GM23338 (cell line): ENCODE results near the gene WDR49. TPM values are rescaled to one million over a fixed set of nuclear protein-coding genes. Genes with fewer than 3 reads are reported as not detected.

Experiments used
- ATAC-seq: fragments of 200-7000 bp; cut with Tn5 transposase; 3 replicates; pipeline ENCODE4 v1.9.1; 2020
- DNase-seq: peaks from one replicate; pipeline ENCODE4 v3.0.0-alpha.2; 2015; ENCODE audit warnings: low spot score
- H2AFZ ChIP-seq: fragments of 200-600 bp; sonication (generic); 2 replicates; pipeline ENCODE4 v1.8.0; 2016; ENCODE audit warnings: antibody characterized with exemption, mild to moderate bottlenecking, moderate library complexity
- H3F3A ChIP-seq: fragments of 200-600 bp; sonication (generic); replicated peaks from 2 replicates; pipeline ENCODE4 v1.8.0; 2017; ENCODE audit warnings: antibody characterized with exemption, mixed run types, low read depth
- H3K27ac ChIP-seq: fragments of 200-600 bp; sonication (generic); 2 replicates; pipeline ENCODE4 v1.6.1; 2016; ENCODE audit warnings: low read depth
- H3K27me3 ChIP-seq: fragments of 200-600 bp; sonication (generic); 2 replicates; pipeline ENCODE4 v1.8.0; 2016; ENCODE audit warnings: mild to moderate bottlenecking, mixed run types, moderate library complexity; ENCODE audit not compliant: insufficient read depth
- H3K36me3 ChIP-seq: fragments of 200-600 bp; sonication (generic); 2 replicates; pipeline ENCODE4 v1.8.0; 2016; ENCODE audit warnings: mild to moderate bottlenecking; ENCODE audit not compliant: insufficient read depth
- H3K4me1 ChIP-seq: fragments of 200-600 bp; sonication (generic); 2 replicates; pipeline ENCODE4 v1.8.0; 2016; ENCODE audit warnings: mild to moderate bottlenecking, moderate library complexity; ENCODE audit not compliant: insufficient read depth
- H3K4me2 ChIP-seq: fragments of 200-600 bp; sonication (generic); 2 replicates; pipeline ENCODE4 v1.7.1; 2017; ENCODE audit warnings: mixed run types
- H3K4me3 ChIP-seq: fragments of 200-600 bp; sonication (generic); 2 replicates; pipeline ENCODE4 v1.6.1; 2016; ENCODE audit warnings: mixed run types
- H3K79me2 ChIP-seq: fragments of 200-600 bp; sonication (generic); replicated peaks from 2 replicates; pipeline ENCODE4 v1.8.0; 2017; ENCODE audit warnings: mild to moderate bottlenecking; ENCODE audit not compliant: insufficient read depth
- H3K9me2 ChIP-seq: fragments of 200-600 bp; sonication (generic); 2 replicates; pipeline ENCODE4 v1.8.0; 2017; ENCODE audit not compliant: insufficient read depth
- H4K20me1 ChIP-seq: fragments of 200-600 bp; sonication (generic); replicated peaks from 2 replicates; pipeline ENCODE4 v1.8.0; 2017; ENCODE audit warnings: mild to moderate bottlenecking; ENCODE audit not compliant: insufficient read depth
- H3K27ac Mint-ChIP-seq: 2 replicates; pipeline ENCODE4 v1.8.0; 2020; ENCODE audit warnings: inconsistent platforms, mild to moderate bottlenecking, moderate library complexity, mixed read lengths
- H3K27me3 Mint-ChIP-seq: 3 replicates; pipeline ENCODE4 v1.8.0; 2022; ENCODE audit warnings: low read depth, mild to moderate bottlenecking, moderate library complexity, mixed read lengths, inconsistent platforms; ENCODE audit not compliant: insufficient read depth, poor library complexity
- H3K36me3 Mint-ChIP-seq: 3 replicates; pipeline ENCODE4 v1.8.0; 2021; ENCODE audit warnings: low read depth, mild to moderate bottlenecking, inconsistent platforms, moderate library complexity, mixed read lengths
- H3K4me1 Mint-ChIP-seq: 3 replicates; pipeline ENCODE4 v1.8.0; 2020; ENCODE audit warnings: mild to moderate bottlenecking, inconsistent platforms, mixed read lengths
- H3K4me3 Mint-ChIP-seq: 3 replicates; pipeline ENCODE4 v1.8.0; 2021; ENCODE audit warnings: moderate library complexity, mild to moderate bottlenecking, inconsistent platforms, mixed read lengths
- H3K9me3 Mint-ChIP-seq: 3 replicates; pipeline ENCODE4 v1.8.0; 2020; ENCODE audit warnings: moderate library complexity, mild to moderate bottlenecking, inconsistent platforms, mixed read lengths
- CREB1 ChIP-seq: fragments of 250-450 bp; sonication (Bioruptor Pico); IDR thresholded peaks from 2 replicates; pipeline ENCODE4 v1.5.0; 2020; ENCODE audit warnings: low read depth, mild to moderate bottlenecking, moderate library complexity
- CTCF ChIP-seq, 2 experiments: fragments of 200-600 bp in 1 of 2; sonication (generic) in 1 of 2; conservative IDR thresholded peaks; 2 replicates each; pipeline versions ENCODE4 v1.5.1 to v1.6.1; 2016 to 2017; ENCODE audit warnings: antibody characterized with exemption in 2 of 2, low read depth in 2 of 2, mild to moderate bottlenecking in 2 of 2, moderate library complexity in 1 of 2
- ETS1 ChIP-seq: IDR thresholded peaks from 2 replicates; pipeline ENCODE4 v1.6.1; 2016; ENCODE audit warnings: antibody characterized with exemption
- EZH2 ChIP-seq: fragments of 200-600 bp; sonication (generic); IDR thresholded peaks from one replicate; pipeline ENCODE4 v1.8.0; 2017; ENCODE audit warnings: antibody characterized with exemption, mild to moderate bottlenecking, low read depth; ENCODE audit not compliant: unreplicated experiment
- EZH2phosphoT487 ChIP-seq: fragments of 200-600 bp; sonication (generic); IDR thresholded peaks from one replicate; pipeline ENCODE4 v1.8.1; 2018; ENCODE audit warnings: antibody characterized with exemption; ENCODE audit not compliant: unreplicated experiment
- JUNB ChIP-seq: IDR thresholded peaks from one replicate; pipeline ENCODE4 v1.6.1; 2016; ENCODE audit warnings: antibody characterized with exemption; ENCODE audit not compliant: unreplicated experiment
- NANOG ChIP-seq: IDR thresholded peaks from 2 replicates; pipeline ENCODE4 v1.6.1; 2016; ENCODE audit warnings: antibody characterized with exemption, borderline replicate concordance
- POLR2AphosphoS5 ChIP-seq: IDR thresholded peaks from 2 replicates; pipeline ENCODE4 v1.6.1; 2016; ENCODE audit warnings: antibody characterized with exemption, low read depth
- REST ChIP-seq: IDR thresholded peaks from one replicate; pipeline ENCODE4 v1.6.1; 2018; ENCODE audit warnings: antibody characterized with exemption; ENCODE audit not compliant: unreplicated experiment
- STAT1 ChIP-seq: IDR thresholded peaks from one replicate; pipeline ENCODE4 v1.6.1; 2016; ENCODE audit warnings: antibody characterized with exemption; ENCODE audit not compliant: unreplicated experiment
- ZNF114 ChIP-seq: fragments of 250-450 bp; sonication (Bioruptor Pico); IDR thresholded peaks from 2 replicates; pipeline ENCODE4 v1.5.0; 2020; ENCODE audit warnings: mild to moderate bottlenecking, moderate library complexity
- ZNF331 ChIP-seq: fragments of 250-450 bp; sonication (Bioruptor Pico); IDR thresholded peaks from 2 replicates; pipeline ENCODE4 v1.5.0; 2020; ENCODE audit warnings: low read depth, mild to moderate bottlenecking, moderate library complexity
- ZNF462 ChIP-seq: fragments of 250-450 bp; sonication (Bioruptor Pico); IDR thresholded peaks from 2 replicates; pipeline ENCODE4 v1.5.0; 2020; ENCODE audit warnings: mild to moderate bottlenecking, moderate library complexity
- polyA plus RNA-seq: library from polyadenylated mRNA; unstranded; fragments of >200 nt; fragmentation: Nextera tagmentation; extraction: Ambion mirVana; gene quantifications from 2 replicates; pipeline ENCODE4 v1.2.1, GENCODE V29; 2016
- total RNA-seq: library from RNA; depleted of rRNA; stranded (reverse); fragments of >200 nt; shearing (Covaris generic); gene quantifications from 2 replicates; pipeline ENCODE4 v1.2.3, GENCODE V29; 2014

The WDR49 gene
- total and polyA plus RNA-seq, 2 experiments from 2014 or later = 1.4 to 1.9 TPM

- H3K27ac Mint-ChIP-seq = no peak overlapping the region
- ATAC-seq (no peak), DNase-seq (no peak)
- Histone ChIP-seq H3K27me3 (no peaks in the 10 kb centered on the region), H3K36me3 (no peaks in the 10 kb centered on the region), H3K4me3 (no peak overlapping the region), H4K20me1 (no peaks in the 10 kb centered on the region), H3K79me2 (no peaks in the 10 kb centered on the region), H3K9me2 (no peaks in the 10 kb centered on the region), H2AFZ (no peak overlapping the region), H3K27ac (no peak overlapping the region), H3K4me1 (no peaks in the 10 kb centered on the region), H3K4me2 (no peak overlapping the region), H3F3A (no peaks in the 10 kb centered on the region)
- no peaks in the 10 kb centered on the region for H3K9me3 Mint-ChIP-seq
- no peaks in the 10 kb centered on the region for H3K27me3 Mint-ChIP-seq
- no peaks in the 10 kb centered on the region for H3K4me1 Mint-ChIP-seq
- no peaks in the 10 kb centered on the region for H3K36me3 Mint-ChIP-seq
- no peak overlapping the region for H3K4me3 Mint-ChIP-seq
- TF ChIP-seq POLR2AphosphoS5 = no peak
- TF ChIP-seq STAT1 = no peak
- no peak for TF ChIP-seq REST
- no peak for TF ChIP-seq EZH2phosphoT487
- no peak for TF ChIP-seq EZH2
- TF ChIP-seq CTCF (conservative IDR thresholded peaks at IDR 0.05; ENCODE audit: low read depth in 2 of 2) = no peak
- no peak for TF ChIP-seq ZNF114 (CRISPR knock-in tag)
- no peak for TF ChIP-seq ZNF331 (CRISPR knock-in tag)
- TF ChIP-seq NANOG = no peak
- TF ChIP-seq CREB1 (CRISPR knock-in tag) = no peak
- no peak for TF ChIP-seq JUNB
- no peak for TF ChIP-seq ETS1
- no peak for TF ChIP-seq ZNF462 (CRISPR knock-in tag)
These were observed 173.0 kb downstream of the WDR49 start for GRCh38 chr3:167480748-167481147.
